ENCODE results near the gene ILK. TPM values are rescaled to one million over a fixed set of nuclear protein-coding genes. Genes with fewer than 3 reads are reported as not detected.

Gene ILK
- total RNA-seq, 1 donor from 2014 or later, result 209 TPM

DNA sequence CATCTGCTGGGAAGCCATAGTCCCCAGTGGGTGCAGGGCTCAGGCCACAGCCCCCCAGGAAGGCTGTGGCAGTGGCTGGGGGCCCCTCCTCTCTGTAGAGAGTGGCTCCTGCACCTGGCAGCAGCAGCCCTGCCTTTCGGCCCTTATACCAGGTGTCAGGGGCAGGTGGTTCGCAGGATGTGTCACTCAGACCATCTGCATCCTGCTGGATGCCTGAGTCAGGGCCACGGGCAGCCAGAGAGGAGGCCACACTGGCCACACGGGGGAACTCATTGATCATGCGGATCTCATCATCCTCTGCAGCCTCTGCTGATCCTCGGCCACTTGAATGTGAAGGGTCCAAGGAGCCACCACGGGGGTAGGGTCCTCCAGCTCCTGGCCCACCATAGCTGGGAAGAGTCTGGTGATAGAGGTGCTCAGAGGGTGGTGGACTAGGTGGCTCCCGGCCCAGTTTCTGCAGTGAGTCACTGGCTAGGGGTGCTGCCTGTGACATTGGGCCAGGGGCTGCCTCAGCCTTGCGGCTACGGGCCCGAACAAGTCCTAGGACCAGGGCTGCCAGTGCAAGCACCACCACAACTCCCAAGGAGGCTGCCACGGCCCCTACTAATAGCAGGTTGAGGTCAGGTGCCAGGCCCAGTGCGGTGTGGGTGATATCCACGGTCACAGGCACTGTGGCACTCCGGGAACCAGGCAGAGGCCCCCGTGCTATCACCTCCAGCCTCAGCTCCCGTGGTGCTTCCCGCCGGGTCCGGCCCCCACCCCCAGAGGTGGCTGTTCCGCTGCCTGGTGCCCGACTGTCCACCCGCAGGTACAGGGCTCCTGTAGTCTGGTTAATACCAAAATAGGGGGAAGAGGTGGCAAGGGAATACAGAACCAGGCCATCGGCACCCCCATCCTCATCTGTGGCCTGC lies 18.9 kb downstream of the ILK start:
- H3K27me3 Mint-ChIP-seq (ENCODE audit: unreplicated experiment), result no peaks in the 10 kb centered on the region
- no peaks in the 10 kb centered on the region for H3K4me1 Mint-ChIP-seq (ENCODE audit: unreplicated experiment)
- no peak for DNase-seq (ENCODE audit: extremely low spot score, unreplicated experiment)
- H3K36me3 Mint-ChIP-seq (ENCODE audit: unreplicated experiment), result peaks cover 18% of the 10 kb centered on the region
- H3K4me3 Mint-ChIP-seq (ENCODE audit: unreplicated experiment), result no peak overlapping the region
- H3K9me3 Mint-ChIP-seq (ENCODE audit: unreplicated experiment), result no peaks in the 10 kb centered on the region
- TF ChIP-seq, protein P1, sequence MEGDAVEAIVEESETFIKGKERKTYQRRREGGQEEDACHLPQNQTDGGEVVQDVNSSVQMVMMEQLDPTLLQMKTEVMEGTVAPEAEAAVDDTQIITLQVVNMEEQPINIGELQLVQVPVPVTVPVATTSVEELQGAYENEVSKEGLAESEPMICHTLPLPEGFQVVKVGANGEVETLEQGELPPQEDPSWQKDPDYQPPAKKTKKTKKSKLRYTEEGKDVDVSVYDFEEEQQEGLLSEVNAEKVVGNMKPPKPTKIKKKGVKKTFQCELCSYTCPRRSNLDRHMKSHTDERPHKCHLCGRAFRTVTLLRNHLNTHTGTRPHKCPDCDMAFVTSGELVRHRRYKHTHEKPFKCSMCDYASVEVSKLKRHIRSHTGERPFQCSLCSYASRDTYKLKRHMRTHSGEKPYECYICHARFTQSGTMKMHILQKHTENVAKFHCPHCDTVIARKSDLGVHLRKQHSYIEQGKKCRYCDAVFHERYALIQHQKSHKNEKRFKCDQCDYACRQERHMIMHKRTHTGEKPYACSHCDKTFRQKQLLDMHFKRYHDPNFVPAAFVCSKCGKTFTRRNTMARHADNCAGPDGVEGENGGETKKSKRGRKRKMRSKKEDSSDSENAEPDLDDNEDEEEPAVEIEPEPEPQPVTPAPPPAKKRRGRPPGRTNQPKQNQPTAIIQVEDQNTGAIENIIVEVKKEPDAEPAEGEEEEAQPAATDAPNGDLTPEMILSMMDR (IDR thresholded peaks at IDR 0.05), result no peak
- no peak overlapping the region for H3K27ac Mint-ChIP-seq (ENCODE audit: unreplicated experiment)

- no peak overlapping the region for H3K27ac Mint-ChIP-seq (ENCODE audit: unreplicated experiment)
- DNase-seq (ENCODE audit: extremely low spot score, unreplicated experiment), result peak; percentile 69
- H3K4me3 Mint-ChIP-seq (ENCODE audit: unreplicated experiment), result no peak overlapping the region
- H3K27me3 Mint-ChIP-seq (ENCODE audit: unreplicated experiment), result no peaks in the 10 kb centered on the region
- no peaks in the 10 kb centered on the region for H3K9me3 Mint-ChIP-seq (ENCODE audit: unreplicated experiment)
- TF ChIP-seq, protein P1 (IDR thresholded peaks at IDR 0.05), result no peak
- no peaks in the 10 kb centered on the region for H3K4me1 Mint-ChIP-seq (ENCODE audit: unreplicated experiment)
- H3K36me3 Mint-ChIP-seq (ENCODE audit: unreplicated experiment), result peaks cover 19% of the 10 kb centered on the region
Measured at GRCh38 chr11:6623391-6624363, 20.1 kb downstream of the ILK start.

DNA sequence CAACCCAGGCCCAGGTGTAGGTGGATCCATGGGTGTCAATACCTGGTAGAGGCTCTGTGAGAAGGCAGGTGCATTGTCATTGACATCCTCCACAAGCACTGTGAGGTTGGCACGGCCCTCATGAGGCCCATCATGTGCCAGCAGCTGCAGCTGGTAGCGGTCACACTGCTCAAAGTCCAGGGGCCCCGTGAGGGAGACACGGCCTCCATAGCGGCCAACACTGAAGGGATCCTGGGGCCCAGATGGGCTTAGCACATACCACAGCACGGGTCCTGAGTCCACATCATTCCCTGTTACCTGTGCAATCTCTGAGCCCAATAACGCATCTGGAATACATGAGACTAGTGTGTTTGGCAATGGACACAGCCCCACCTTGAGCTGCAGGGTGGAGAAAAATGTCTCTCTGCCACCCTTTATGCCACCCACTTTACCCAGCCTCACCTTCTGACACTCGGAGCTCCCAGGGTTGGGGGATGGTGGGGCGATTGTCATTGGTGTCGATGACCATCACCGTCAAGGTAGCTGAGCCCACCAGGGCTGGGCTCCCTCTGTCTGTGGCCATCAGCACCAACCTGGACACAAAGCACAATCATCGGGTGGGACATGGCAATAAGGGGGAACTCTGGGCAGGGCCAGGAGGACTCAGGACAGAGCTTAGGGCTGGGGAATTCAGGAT lies 21.7 kb downstream of the ILK start:
- H3K36me3 Mint-ChIP-seq (ENCODE audit: unreplicated experiment), result peaks cover 23% of the 10 kb centered on the region
- no peak overlapping the region for H3K4me3 Mint-ChIP-seq (ENCODE audit: unreplicated experiment)
- H3K9me3 Mint-ChIP-seq (ENCODE audit: unreplicated experiment), result no peaks in the 10 kb centered on the region
- peak; percentile 49 for DNase-seq (ENCODE audit: extremely low spot score, unreplicated experiment)
- H3K27ac Mint-ChIP-seq (ENCODE audit: unreplicated experiment), result no peak overlapping the region
- no peaks in the 10 kb centered on the region for H3K27me3 Mint-ChIP-seq (ENCODE audit: unreplicated experiment)
- TF ChIP-seq, protein P1 (IDR thresholded peaks at IDR 0.05), result no peak
- H3K4me1 Mint-ChIP-seq (ENCODE audit: unreplicated experiment), result no peaks in the 10 kb centered on the region

GRCh38 chr11:6625832-6626420 lies 22.4 kb downstream of the ILK start:
- Mint-ChIP-seq H3K9me3 (ENCODE audit: unreplicated experiment) (no peaks in the 10 kb centered on the region), H3K4me1 (ENCODE audit: unreplicated experiment) (no peaks in the 10 kb centered on the region), H3K27ac (ENCODE audit: unreplicated experiment) (no peak overlapping the region), H3K4me3 (ENCODE audit: unreplicated experiment) (no peak overlapping the region), H3K27me3 (ENCODE audit: unreplicated experiment) (no peaks in the 10 kb centered on the region), H3K36me3 (ENCODE audit: unreplicated experiment) (peaks cover 25% of the 10 kb centered on the region)
- TF ChIP-seq, protein P1 (IDR thresholded peaks at IDR 0.05), result no peak
- DNase-seq (ENCODE audit: extremely low spot score, unreplicated experiment), result no peak
